Endothelial cell of umbilical vein (primary cell): ENCODE results near the gene RFX2.

Experiments
- JUN ChIP-seq: IDR thresholded peaks from 2 replicates; pipeline ENCODE4 v1.6.1; 2011; ENCODE audit warnings: borderline replicate concordance, low read depth; ENCODE audit not compliant: insufficient read length, insufficient read depth
- TF ChIP-seq, protein P1 (sequence below), 2 donors: IDR thresholded peaks; 1 replicate in 1 of 2; 2 replicates in 1 of 2; pipeline ENCODE4 v1.5.1; 2011; ENCODE audit warnings: low read length in 2 of 2, mild to moderate bottlenecking in 2 of 2, moderate library complexity in 2 of 2, control low read depth in 1 of 2, inconsistent platforms in 1 of 2, low read depth in 1 of 2; ENCODE audit not compliant: insufficient read depth in 1 of 2; ENCODE audit errors: extremely low read depth in 1 of 2

DNA sequence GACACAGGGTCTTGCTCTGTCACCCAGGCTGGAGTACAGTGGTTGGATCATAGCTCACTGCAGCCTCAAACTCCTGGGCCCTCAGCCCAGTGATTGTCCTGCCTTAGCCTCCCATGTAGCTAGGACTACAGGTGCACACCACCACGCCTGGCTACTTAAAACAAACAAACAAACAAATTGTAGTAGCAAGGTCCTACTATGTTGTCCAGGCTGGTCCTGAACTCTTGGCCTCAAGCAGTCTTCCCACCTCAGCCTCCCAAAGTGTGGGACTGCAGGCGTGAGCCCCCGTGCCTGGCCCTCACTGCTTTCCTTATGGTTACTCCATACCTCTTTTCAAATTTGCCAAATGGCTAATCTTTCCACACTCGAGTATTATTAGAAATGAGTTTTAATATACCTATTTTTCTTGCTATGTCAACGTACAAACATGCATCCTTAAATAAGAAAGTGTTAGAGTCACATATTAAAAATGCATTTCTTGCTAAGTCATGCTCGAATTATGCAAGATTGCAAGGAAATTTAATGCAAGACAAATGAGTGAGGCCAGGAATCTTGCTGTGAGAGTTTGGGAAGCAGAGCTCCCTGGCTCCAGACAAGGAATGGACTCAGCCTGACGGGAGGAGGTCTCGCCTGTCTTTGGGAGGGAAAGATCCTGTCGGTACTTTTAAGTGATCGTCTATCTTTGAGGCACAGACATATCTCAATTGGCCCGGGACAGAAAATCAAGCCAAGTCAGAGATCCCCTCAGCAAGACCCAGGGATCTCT, 39.4 kb downstream of the RFX2 start:
- TF ChIP-seq, protein P1, sequence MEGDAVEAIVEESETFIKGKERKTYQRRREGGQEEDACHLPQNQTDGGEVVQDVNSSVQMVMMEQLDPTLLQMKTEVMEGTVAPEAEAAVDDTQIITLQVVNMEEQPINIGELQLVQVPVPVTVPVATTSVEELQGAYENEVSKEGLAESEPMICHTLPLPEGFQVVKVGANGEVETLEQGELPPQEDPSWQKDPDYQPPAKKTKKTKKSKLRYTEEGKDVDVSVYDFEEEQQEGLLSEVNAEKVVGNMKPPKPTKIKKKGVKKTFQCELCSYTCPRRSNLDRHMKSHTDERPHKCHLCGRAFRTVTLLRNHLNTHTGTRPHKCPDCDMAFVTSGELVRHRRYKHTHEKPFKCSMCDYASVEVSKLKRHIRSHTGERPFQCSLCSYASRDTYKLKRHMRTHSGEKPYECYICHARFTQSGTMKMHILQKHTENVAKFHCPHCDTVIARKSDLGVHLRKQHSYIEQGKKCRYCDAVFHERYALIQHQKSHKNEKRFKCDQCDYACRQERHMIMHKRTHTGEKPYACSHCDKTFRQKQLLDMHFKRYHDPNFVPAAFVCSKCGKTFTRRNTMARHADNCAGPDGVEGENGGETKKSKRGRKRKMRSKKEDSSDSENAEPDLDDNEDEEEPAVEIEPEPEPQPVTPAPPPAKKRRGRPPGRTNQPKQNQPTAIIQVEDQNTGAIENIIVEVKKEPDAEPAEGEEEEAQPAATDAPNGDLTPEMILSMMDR (IDR thresholded peaks at IDR 0.05; ENCODE audit: extremely low read depth in 1 of 2, insufficient read depth in 1 of 2, low read depth in 1 of 2, low read length in 2 of 2), result no peak
- TF ChIP-seq JUN, result no peak
